GM18858 (cell line): Measurements from ENCODE around the gene RAMP3.
"Not testable (repeated sequence)": the region's sequence is repeated elsewhere in the genome, so short reads cannot be mapped to it uniquely, and the experiment has no call there.

Source experiments
- ATAC-seq: cut with Tn5 transposase; IDR thresholded peaks from one replicate; pipeline ENCODE4 v1.9.1; 2021; ENCODE audit not compliant: unreplicated experiment

Gene RAMP3

GRCh38 chr7:45190406-45191165 is 33.0 kb downstream of the RAMP3 start:
- ATAC-seq = no peak

GRCh38 chr7:45191396-45191795 is 33.8 kb downstream of the RAMP3 start:
- no peak for ATAC-seq

GRCh38 chr7:45192621-45193041 is 35.0 kb downstream of the RAMP3 start:
- ATAC-seq = no peak

- no peak for ATAC-seq
These were observed 36.2 kb downstream of the RAMP3 start for GRCh38 chr7:45193828-45194227.

- ATAC-seq = peak; percentile 92
These were observed 38.8 kb downstream of the RAMP3 start for GRCh38 chr7:45196374-45196773.

- ATAC-seq = no peak
These were observed 39.9 kb downstream of the RAMP3 start for GRCh38 chr7:45197461-45197860.

GRCh38 chr7:45198986-45199385 is 41.4 kb downstream of the RAMP3 start:
- no peak for ATAC-seq

GRCh38 chr7:45199506-45199905 is 41.9 kb downstream of the RAMP3 start:
- ATAC-seq = no peak

GRCh38 chr7:45202625-45203024 is 45.0 kb downstream of the RAMP3 start:
- ATAC-seq = no peak

- ATAC-seq = no peak
These were observed 45.4 kb downstream of the RAMP3 start for GRCh38 chr7:45203036-45203435.

- no peak for ATAC-seq
These were observed 45.9 kb downstream of the RAMP3 start for GRCh38 chr7:45203459-45203858.

- ATAC-seq = peak; percentile 77
These were observed 46.4 kb downstream of the RAMP3 start for GRCh38 chr7:45203936-45204445.

GRCh38 chr7:45206266-45206665 is 48.7 kb downstream of the RAMP3 start:
- ATAC-seq = not testable (repeated sequence)

GRCh38 chr7:45209909-45210308 is 52.3 kb downstream of the RAMP3 start:
- ATAC-seq = not testable (repeated sequence)

- no peak for ATAC-seq
These were observed 53.5 kb downstream of the RAMP3 start for GRCh38 chr7:45211066-45211465.

GRCh38 chr7:45211958-45212357 is 54.4 kb downstream of the RAMP3 start:
- ATAC-seq = no peak

- ATAC-seq = no peak
These were observed 55.0 kb downstream of the RAMP3 start for GRCh38 chr7:45212606-45213005.

GRCh38 chr7:45215601-45216062 is 58.0 kb downstream of the RAMP3 start:
- ATAC-seq = no peak

GRCh38 chr7:45216181-45216580 is 58.6 kb downstream of the RAMP3 start:
- no peak for ATAC-seq

- ATAC-seq = no peak
These were observed 59.1 kb downstream of the RAMP3 start for GRCh38 chr7:45216622-45217165.

GRCh38 chr7:45217358-45217757 is 59.8 kb downstream of the RAMP3 start:
- no peak for ATAC-seq

GRCh38 chr7:45219130-45219529 is 61.5 kb downstream of the RAMP3 start:
- no peak for ATAC-seq
